H1 (cell line): ENCODE measurements around the gene OR5A1. TPM values are rescaled to one million over a fixed set of nuclear protein-coding genes. Genes with fewer than 3 reads are reported as not detected.

Experiments used
- CTCF ChIA-PET: fragments of 300-600 bp; sonication (Branson Sonifier 250); formaldehyde crosslinking; loops from one replicate; lab custom pipeline; 2021; ENCODE audit not compliant: partially characterized antibody; lab: Charles Lee
- POLR2A ChIA-PET: fragments of 300-600 bp; sonication (Branson Sonifier 250); formaldehyde crosslinking; loops from one replicate; lab custom pipeline; 2021; ENCODE audit warnings: inconsistent platforms; ENCODE audit not compliant: partially characterized antibody; lab: Charles Lee
- DNase-seq, 2 experiments: peaks; one replicate each; pipeline versions ENCODE4 v3.0.0 to v3.0.0-alpha.2; 2010 to 2022; ENCODE audit warnings: low spot score in 2 of 2, low read depth in 1 of 2, mixed read lengths in 1 of 2
- FAIRE-seq: peaks from 2 replicates; lab custom pipeline; 2011; peaks lifted over from hg19 to GRCh38; lab: Jason Lieb, UNC
- H2AFZ ChIP-seq: 2 replicates; pipeline ENCODE4 v1.8.1; 2012; ENCODE audit warnings: low read length, inconsistent platforms
- H2AK5ac ChIP-seq: 2 replicates; pipeline ENCODE4 v1.6.1; 2013; ENCODE audit warnings: low read depth, low read length
- H2BK120ac ChIP-seq: replicated peaks from 2 replicates; pipeline ENCODE3; 2013; ENCODE audit warnings: low read depth, low read length, inconsistent platforms
- H2BK12ac ChIP-seq: 2 replicates; pipeline ENCODE4 v1.6.1; 2013; ENCODE audit warnings: low read depth, low read length
- H2BK15ac ChIP-seq: 2 replicates; pipeline ENCODE4 v1.6.1; 2013; ENCODE audit warnings: low read length
- H2BK20ac ChIP-seq: 2 replicates; pipeline ENCODE4 v1.6.1; 2013; ENCODE audit warnings: low read length
- H2BK5ac ChIP-seq: 2 replicates; pipeline ENCODE4 v1.6.1; 2013; ENCODE audit warnings: low read depth, low read length
- H3K14ac ChIP-seq: 2 replicates; pipeline ENCODE4 v1.6.1; 2013; ENCODE audit warnings: inconsistent platforms; ENCODE audit not compliant: insufficient read length
- H3K18ac ChIP-seq: 2 replicates; pipeline ENCODE4 v1.6.1; 2013; ENCODE audit warnings: low read length; ENCODE audit errors: extremely low read depth
- H3K23ac ChIP-seq: 2 replicates; pipeline ENCODE4 v1.6.1; 2013; ENCODE audit warnings: inconsistent platforms; ENCODE audit not compliant: insufficient read length
- H3K23me2 ChIP-seq: 2 replicates; pipeline ENCODE4 v1.6.1; 2013; ENCODE audit warnings: low read depth, low read length
- H3K27ac ChIP-seq: 2 replicates; pipeline ENCODE4 v1.6.1; 2011; ENCODE audit warnings: low read depth, low read length, inconsistent platforms
- H3K27me3 ChIP-seq, 4 experiments: replicated peaks in 1 of 4; 1 replicate in 1 of 4; 2 replicates in 3 of 4; pipeline versions ENCODE4 v1.6.1 to v1.8.1; 2011 to 2013; ENCODE audit warnings: low read length in 3 of 4, mild to moderate bottlenecking in 3 of 4, inconsistent platforms in 2 of 4, mixed read lengths in 2 of 4, moderate library complexity in 1 of 4; ENCODE audit not compliant: control insufficient read depth in 3 of 4, insufficient read depth in 3 of 4; ENCODE audit errors: extremely low read depth in 1 of 4
- H3K36me3 ChIP-seq, 4 experiments: 2 replicates each; pipeline versions ENCODE4 v1.6.1 to v1.8.1; 2011 to 2013; ENCODE audit warnings: mild to moderate bottlenecking in 4 of 4, low read length in 3 of 4, moderate library complexity in 2 of 4, control low read depth in 1 of 4, inconsistent platforms in 1 of 4; ENCODE audit not compliant: insufficient read depth in 4 of 4, control insufficient read depth in 2 of 4
- H3K4ac ChIP-seq: replicated peaks from 2 replicates; pipeline ENCODE3; 2013; ENCODE audit warnings: low read length, low read depth, mixed read lengths, inconsistent platforms; ENCODE audit not compliant: insufficient read length
- H3K4me1 ChIP-seq, 4 experiments: replicated peaks in 1 of 4; 1 replicate in 1 of 4; 2 replicates in 3 of 4; pipeline versions ENCODE4 v1.6.1 to v1.8.1; 2011 to 2013; ENCODE audit warnings: low read length in 3 of 4, inconsistent platforms in 2 of 4, mixed read lengths in 1 of 4; ENCODE audit not compliant: insufficient read depth in 4 of 4, control insufficient read depth in 3 of 4
- H3K4me2 ChIP-seq, 2 experiments: 2 replicates each; pipeline versions ENCODE4 v1.6.1 to v1.8.1; 2011 to 2013; ENCODE audit warnings: low read depth in 2 of 2, low read length in 2 of 2, control low read depth in 1 of 2, inconsistent platforms in 1 of 2, mild to moderate bottlenecking in 1 of 2; ENCODE audit not compliant: insufficient read depth in 1 of 2
- H3K4me3 ChIP-seq, 4 experiments: fragments of 200-600, 300-600 bp in 1 of 4; sonication (generic), shearing (Covaris generic), sonication (Bioruptor Twin) in 1 of 4; 2 replicates each; pipeline versions ENCODE4 v1.5.1 to v1.8.1; 2011 to 2016; ENCODE audit warnings: low read length in 4 of 4, low read depth in 3 of 4, control low read depth in 2 of 4, inconsistent platforms in 2 of 4, mild to moderate bottlenecking in 2 of 4, mixed read lengths in 1 of 4, moderate library complexity in 1 of 4; ENCODE audit not compliant: insufficient read depth in 2 of 4; ENCODE audit errors: extremely low read depth in 1 of 4
- H3K56ac ChIP-seq: replicated peaks from 2 replicates; pipeline ENCODE3; 2013; ENCODE audit warnings: low read depth, mild to moderate bottlenecking, mixed read lengths, low read length, inconsistent platforms; ENCODE audit not compliant: insufficient read length
- H3K79me1 ChIP-seq: 2 replicates; pipeline ENCODE4 v1.6.1; 2013; ENCODE audit warnings: low read depth, low read length, control low read depth
- H3K79me2 ChIP-seq, 2 experiments: 2 replicates each; pipeline versions ENCODE4 v1.6.1 to v1.8.1; 2012 to 2013; ENCODE audit warnings: low read length in 2 of 2, mild to moderate bottlenecking in 2 of 2, inconsistent platforms in 1 of 2; ENCODE audit not compliant: insufficient read depth in 2 of 2, control insufficient read depth in 1 of 2
- H3K9ac ChIP-seq, 4 experiments: replicated peaks in 1 of 4; 1 replicate in 1 of 4; 2 replicates in 3 of 4; pipeline versions ENCODE4 v1.6.1 to v1.8.1; 2011 to 2013; ENCODE audit warnings: low read depth in 3 of 4, low read length in 3 of 4, control low read depth in 2 of 4, mild to moderate bottlenecking in 2 of 4, moderate library complexity in 2 of 4, inconsistent platforms in 1 of 4; ENCODE audit errors: extremely low read depth in 1 of 4
- H3K9me3 ChIP-seq, 2 experiments: 2 replicates each; pipeline versions ENCODE4 v1.6.1 to v1.8.1; 2012 to 2013; ENCODE audit warnings: mild to moderate bottlenecking in 2 of 2, moderate library complexity in 2 of 2, control low read depth in 1 of 2, inconsistent platforms in 1 of 2, low read depth in 1 of 2, low read length in 1 of 2, mixed read lengths in 1 of 2; ENCODE audit not compliant: insufficient read depth in 2 of 2
- H4K20me1 ChIP-seq, 2 experiments: replicated peaks in 1 of 2; 2 replicates each; pipeline versions ENCODE3 to v1.8.1; 2011 to 2013; ENCODE audit warnings: inconsistent platforms in 2 of 2, low read length in 2 of 2, mild to moderate bottlenecking in 1 of 2; ENCODE audit not compliant: insufficient read depth in 2 of 2, control insufficient read depth in 1 of 2
- H4K5ac ChIP-seq: 2 replicates; pipeline ENCODE4 v1.6.1; 2013; ENCODE audit warnings: low read length, low read depth, mixed read lengths, inconsistent platforms; ENCODE audit not compliant: insufficient read length
- H4K8ac ChIP-seq: 2 replicates; pipeline ENCODE4 v1.8.0; 2013; ENCODE audit warnings: mild to moderate bottlenecking, moderate library complexity, low read length, inconsistent platforms; ENCODE audit not compliant: insufficient read depth; ENCODE audit errors: extremely low read depth
- H4K91ac ChIP-seq: replicated peaks from 2 replicates; pipeline ENCODE3; 2013; ENCODE audit warnings: low read length, mixed read lengths, inconsistent platforms; ENCODE audit not compliant: insufficient read length
- CTCF ChIP-seq, 3 experiments: IDR thresholded peaks; 1 replicate in 2 of 3; 2 replicates in 1 of 3; pipeline versions ENCODE4 v1.5.1 to v1.6.1; 2011; ENCODE audit warnings: low read length in 3 of 3, mild to moderate bottlenecking in 3 of 3, inconsistent platforms in 2 of 3, low read depth in 1 of 3, moderate library complexity in 1 of 3; ENCODE audit not compliant: insufficient read depth in 1 of 3; ENCODE audit errors: control extremely low read depth in 1 of 3
- PHF8 ChIP-seq: fragments of 200-600 bp; sonication (generic); conservative IDR thresholded peaks from 2 replicates; pipeline ENCODE4 v1.7.1; 2012; ENCODE audit warnings: low read depth, mild to moderate bottlenecking, inconsistent platforms, low read length, moderate library complexity
- WGBS, 2 experiments: shearing (Covaris generic) in 1 of 2; methylation state at CpG; one replicate each; pipeline versions ENCODE4 v1.1.6 to v1.1.7; 2013 to 2015; ENCODE audit warnings: low lambda C conversion rate in 2 of 2, mixed read lengths in 2 of 2, inconsistent platforms in 1 of 2, low coverage in 1 of 2, missing lambda C conversion rate in 1 of 2; ENCODE audit not compliant: insufficient replicate concordance in 2 of 2, insufficient coverage in 1 of 2, insufficient read length in 1 of 2; ENCODE audit errors: extremely low coverage in 1 of 2, missing lambda C conversion rate in 1 of 2; 5-methylcytosine and 5-hydroxymethylcytosine counted together
- polyA plus RNA-seq, 7 experiments: library from polyadenylated mRNA; depleted of rRNA in 3 of 7; stranded (reverse) in 5 of 7; unstranded in 2 of 7; fragments of >200 nt in 5 of 7; fragments of 200-250 nt in 2 of 7; gene quantifications; 1 replicate in 5 of 7; 2 replicates in 1 of 7; 4 replicates in 1 of 7; pipeline versions ENCODE4 v1.2.1 to v1.2.3, GENCODE V29; 2011 to 2013; ENCODE audit warnings: missing spikeins in 2 of 7, mixed read lengths in 2 of 7
- total RNA-seq: library from RNA; stranded (reverse); fragmentation: NEBNext Ultra II Directional; extraction: Animal tissue kit (Norgen Biotek cat#: 25700); gene quantifications from 2 replicates; pipeline ENCODE4 v1.2.1, GENCODE V29; 2021

OR5A1 gene
- total and polyA plus RNA-seq, 2 of the 8 experiments (the other 6 are each of a cell fraction or from before 2014, with no cell fraction given), result not detected

GRCh38 chr11:59463190-59463641, 26.9 kb downstream of the OR5A1 start:
- 77% methylated on average over 5 of the region's 5 CpGs; no CpG with 5 or more reads in 1 of the 2 experiments for WGBS, 2 experiments
- POLR2A ChIA-PET, result no interaction called here

More at GRCh38 chr11:59463190-59463641, 26.9 kb downstream of the OR5A1 start:
- Histone ChIP-seq H3K4ac (no peak overlapping the region), H2AFZ (peak overlapping the region; percentile 86), H3K27ac (no peak overlapping the region), H3K23ac (no peak overlapping the region), H3K4me2 (no peak overlapping the region), H4K8ac (no peak overlapping the region), H2AK5ac (no peak overlapping the region), H4K5ac (no peak overlapping the region), H3K36me3 (no peaks in the 10 kb centered on the region), H2BK15ac (no peak overlapping the region), H3K79me1 (no peaks in the 10 kb centered on the region), H4K91ac (no peak overlapping the region), H3K9ac (peak overlapping the region in 1 of 4 experiments; percentile 13; a peak in 1 of 7 replicates), H3K56ac (no peak overlapping the region), H2BK20ac (no peak overlapping the region), H3K4me3 (no peak overlapping the region), H3K9me3 (no peaks in the 10 kb centered on the region), H2BK5ac (no peak overlapping the region), H3K27me3 (no peaks in the 10 kb centered on the region), H4K20me1 (no peaks in the 10 kb centered on the region), H2BK12ac (no peak overlapping the region), H2BK120ac (no peak overlapping the region), H3K14ac (no peak overlapping the region), H3K18ac (no peak overlapping the region), H3K4me1 (peaks cover 0 to 3% (median 0%) of the 10 kb centered on the region in 4 experiments; a peak in 1 of 7 replicates), H3K23me2 (no peaks in the 10 kb centered on the region), H3K79me2 (no peaks in the 10 kb centered on the region)
- CTCF ChIA-PET, result interaction anchor here (0.6 to 0.9 kb wide), 2 partner anchors 9 to 1217 kb away, joined by 3 read pairs; no protein-coding TSS in a partner anchor
- TF ChIP-seq CTCF (IDR thresholded peaks at IDR 0.05; ENCODE audit: control extremely low read depth in 1 of 3, insufficient read depth in 1 of 3, low read depth in 1 of 3, low read length in 3 of 3) (peak in 1 of 3 experiments; percentile 31; a peak in 1 of 4 replicates), PHF8 (no peak)
- no peak for FAIRE-seq
- DNase-seq, result no peak
